ENCODE results near the gene XRN1.
"Not testable (repeated sequence)": the region's sequence is repeated elsewhere in the genome, so short reads cannot be mapped to it uniquely, and the experiment has no call there.

Gene XRN1

GRCh38 chr3:142450881-142451280 is 3.0 kb upstream of the XRN1 start:
- no peak for DNase-seq (ENCODE audit: extremely low read depth, low read depth)
- no peak overlapping the region for H3K4me3 ChIP-seq (replicated peaks; ENCODE audit: low read depth, low read length)
- no peak for TF ChIP-seq CTCF (IDR thresholded peaks at IDR 0.05; ENCODE audit: low read depth, low read length, missing control alignments)

DNA sequence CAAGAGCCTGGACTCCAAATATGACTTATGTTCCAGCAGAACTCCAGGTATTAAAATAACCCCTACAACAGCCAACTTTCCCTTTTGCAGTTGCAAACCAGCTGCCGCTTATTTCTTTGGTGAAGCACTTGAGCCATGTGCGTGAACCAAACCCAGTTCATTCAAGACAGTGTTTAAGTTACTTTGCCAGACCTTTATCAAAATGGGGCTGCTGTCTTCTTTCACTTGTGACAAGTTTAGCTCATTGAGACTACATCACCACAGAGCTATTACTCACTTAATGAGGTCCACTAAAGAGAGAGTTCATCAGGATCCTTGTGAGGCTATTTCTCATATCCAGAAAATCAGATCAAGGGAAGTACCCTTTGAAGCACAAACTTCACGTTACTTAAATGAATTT is 2.4 kb upstream of the XRN1 start:
- DNase-seq (ENCODE audit: extremely low read depth, low read depth): no peak
- TF ChIP-seq CTCF (IDR thresholded peaks at IDR 0.05; ENCODE audit: low read depth, low read length, missing control alignments): no peak
- no peak overlapping the region for H3K4me3 ChIP-seq (replicated peaks; ENCODE audit: low read depth, low read length)

DNA sequence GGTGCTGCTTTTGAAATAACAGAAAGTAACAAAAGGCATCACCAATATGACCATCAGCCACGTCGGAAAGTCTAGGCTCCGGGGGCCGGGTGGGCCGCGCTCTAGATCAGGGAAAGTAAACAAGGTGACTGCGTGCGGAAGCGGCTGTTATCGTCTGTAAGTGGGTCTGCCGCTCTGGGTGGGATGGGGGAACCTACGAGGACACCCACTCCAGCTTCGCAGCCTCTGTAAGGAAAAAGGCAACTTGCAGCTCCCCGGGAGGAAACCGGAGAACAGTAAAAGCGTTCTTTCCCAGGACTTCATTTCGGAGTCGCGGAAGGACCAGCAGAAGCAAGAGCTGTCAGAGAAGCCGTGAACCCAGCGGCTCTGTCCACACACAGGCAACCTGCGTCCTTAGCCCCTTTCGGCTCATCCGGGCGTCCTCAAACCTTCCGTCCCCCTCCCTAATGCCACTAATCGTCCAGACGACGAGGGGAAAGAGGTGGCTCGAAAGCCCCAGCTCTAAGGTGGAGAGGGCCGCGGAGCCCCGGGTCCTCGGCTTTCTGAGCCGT is 461 bp downstream of the XRN1 start:
- peak overlapping the region; percentile 99 for H3K4me3 ChIP-seq (replicated peaks; ENCODE audit: low read depth, low read length)
- DNase-seq (ENCODE audit: extremely low read depth, low read depth): peak; percentile 9
- no peak for TF ChIP-seq CTCF (IDR thresholded peaks at IDR 0.05; ENCODE audit: low read depth, low read length, missing control alignments)

DNA sequence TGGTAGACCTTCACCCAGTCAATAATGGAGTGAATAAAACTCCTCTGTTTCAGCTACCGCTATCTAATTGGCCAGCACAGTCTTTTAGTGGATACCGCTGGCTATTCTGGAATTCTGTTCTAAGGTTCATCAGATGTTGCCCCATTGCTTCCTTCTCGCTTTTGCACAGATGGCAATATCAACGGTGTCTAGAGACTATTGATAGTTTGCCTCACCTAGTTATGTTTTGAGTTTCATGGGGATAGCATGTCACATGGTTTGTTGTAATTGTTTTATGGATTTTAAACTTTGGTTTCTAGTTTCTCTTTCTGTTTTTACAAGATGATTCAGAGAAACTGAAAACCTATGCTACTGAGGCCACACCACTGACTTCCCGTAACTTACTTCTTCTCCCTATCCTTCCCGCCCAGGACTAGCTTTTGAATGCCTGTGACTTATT is 2.0 kb downstream of the XRN1 start:
- peak overlapping the region; percentile 99 for H3K4me3 ChIP-seq (replicated peaks; ENCODE audit: low read depth, low read length)
- TF ChIP-seq CTCF (IDR thresholded peaks at IDR 0.05; ENCODE audit: low read depth, low read length, missing control alignments): no peak
- no peak for DNase-seq (ENCODE audit: extremely low read depth, low read depth)

DNA sequence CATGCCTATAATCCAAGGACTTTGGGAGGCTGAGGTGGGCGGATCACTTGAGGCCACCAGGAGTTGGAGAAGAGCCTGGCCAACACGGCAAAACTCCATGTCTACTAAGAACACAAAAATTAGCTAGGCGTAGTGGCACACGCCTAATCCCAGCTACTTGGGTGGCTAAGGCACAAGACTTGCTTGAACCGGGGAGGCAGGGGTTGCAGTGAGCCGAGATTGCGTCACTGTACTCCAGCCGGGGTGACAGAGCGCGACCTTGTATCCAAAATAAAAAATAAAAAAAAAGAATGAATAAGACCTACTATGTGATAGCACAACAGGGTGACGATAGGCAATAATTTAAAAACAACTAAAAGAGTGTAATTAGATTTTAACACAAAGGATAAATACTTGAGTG is 3.5 kb downstream of the XRN1 start:
- H3K4me3 ChIP-seq (replicated peaks; ENCODE audit: low read depth, low read length): no peak overlapping the region
- TF ChIP-seq CTCF (IDR thresholded peaks at IDR 0.05; ENCODE audit: low read depth, low read length, missing control alignments): no peak
- no peak for DNase-seq (ENCODE audit: extremely low read depth, low read depth)

DNA sequence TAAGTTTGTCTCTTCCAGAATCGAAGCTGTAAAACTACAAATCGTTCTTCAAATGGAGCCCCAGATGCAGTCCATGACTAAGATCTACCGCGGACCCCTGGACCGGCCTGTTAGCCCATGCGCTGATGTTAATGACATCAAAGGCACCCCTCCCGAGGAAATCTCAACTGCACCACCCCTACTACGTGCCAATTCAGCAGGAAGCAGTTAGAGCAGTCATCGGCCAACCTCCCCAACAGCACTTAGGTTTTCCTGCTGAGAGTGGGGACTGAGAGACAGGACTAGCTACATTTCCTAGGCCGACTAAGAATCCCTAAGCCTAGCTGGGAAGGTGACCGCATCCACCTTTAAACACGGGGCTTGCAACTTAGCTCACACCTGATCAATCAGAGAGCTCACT is 4.8 kb downstream of the XRN1 start:
- DNase-seq (ENCODE audit: extremely low read depth, low read depth); H3K4me3 ChIP-seq (replicated peaks; ENCODE audit: low read depth, low read length): not testable (repeated sequence)

GRCh38 chr3:142439499-142440220 is 8.2 kb downstream of the XRN1 start:
- not testable (repeated sequence) for H3K4me3 ChIP-seq (replicated peaks; ENCODE audit: low read depth, low read length); DNase-seq (ENCODE audit: extremely low read depth, low read depth)

DNA sequence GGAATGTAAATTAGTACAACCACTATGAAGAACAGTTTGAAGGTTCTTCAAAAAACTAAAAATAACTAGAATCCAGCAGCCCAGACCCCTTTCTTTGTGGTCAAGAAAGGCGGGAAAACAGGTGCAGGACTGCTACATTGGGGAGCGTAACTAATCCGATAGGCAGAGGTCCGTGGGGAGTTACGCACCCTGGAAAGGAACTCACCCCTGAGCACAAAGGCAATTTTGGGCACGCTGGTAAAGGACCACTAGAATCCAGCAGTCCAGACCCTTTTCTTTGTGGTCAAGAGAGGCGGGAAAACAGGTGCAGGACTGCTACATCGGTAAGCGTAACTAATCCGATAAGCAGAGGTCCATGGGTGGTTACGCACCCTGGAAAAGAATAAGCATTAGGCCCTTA is 9.7 kb downstream of the XRN1 start:
- not testable (repeated sequence) for DNase-seq (ENCODE audit: extremely low read depth, low read depth); H3K4me3 ChIP-seq (replicated peaks; ENCODE audit: low read depth, low read length)

All from HFF-Myc (cell line).